ENCODE data around the gene C13orf46. TPM values are rescaled to one million over a fixed set of nuclear protein-coding genes. Genes with fewer than 3 reads are reported as not detected.

C13orf46 gene
- total and polyA plus RNA-seq, 4 donors, result 1.1 to 11.3 (median 6.4) TPM

DNA sequence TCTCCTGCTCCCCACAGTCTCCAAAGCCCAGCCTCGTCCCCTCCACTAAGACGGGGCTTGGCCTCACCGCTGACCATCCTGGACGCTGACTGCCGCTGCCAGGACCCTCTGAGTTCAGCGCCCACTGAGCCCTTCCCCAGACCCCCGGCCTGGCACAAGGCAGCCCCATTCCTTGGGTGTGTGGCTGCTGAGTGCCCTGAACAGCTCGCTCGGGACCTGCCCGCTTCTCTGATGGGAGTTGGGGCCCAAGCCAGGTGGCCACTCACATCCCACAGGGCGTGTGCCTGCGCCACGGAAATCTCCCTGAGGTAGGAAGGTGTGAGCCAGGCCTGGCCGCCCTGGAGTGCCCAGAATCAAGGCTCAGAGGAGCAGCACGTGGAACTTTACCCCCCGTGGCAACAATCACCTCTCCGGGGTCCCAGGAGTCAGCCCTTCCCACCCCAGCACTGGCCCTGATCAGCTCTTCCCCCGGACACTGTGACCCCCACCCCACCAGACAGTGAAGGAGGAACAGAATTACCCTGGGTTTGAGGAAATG lies 20.8 kb downstream of the C13orf46 start:
- TF ChIP-seq, protein P1, sequence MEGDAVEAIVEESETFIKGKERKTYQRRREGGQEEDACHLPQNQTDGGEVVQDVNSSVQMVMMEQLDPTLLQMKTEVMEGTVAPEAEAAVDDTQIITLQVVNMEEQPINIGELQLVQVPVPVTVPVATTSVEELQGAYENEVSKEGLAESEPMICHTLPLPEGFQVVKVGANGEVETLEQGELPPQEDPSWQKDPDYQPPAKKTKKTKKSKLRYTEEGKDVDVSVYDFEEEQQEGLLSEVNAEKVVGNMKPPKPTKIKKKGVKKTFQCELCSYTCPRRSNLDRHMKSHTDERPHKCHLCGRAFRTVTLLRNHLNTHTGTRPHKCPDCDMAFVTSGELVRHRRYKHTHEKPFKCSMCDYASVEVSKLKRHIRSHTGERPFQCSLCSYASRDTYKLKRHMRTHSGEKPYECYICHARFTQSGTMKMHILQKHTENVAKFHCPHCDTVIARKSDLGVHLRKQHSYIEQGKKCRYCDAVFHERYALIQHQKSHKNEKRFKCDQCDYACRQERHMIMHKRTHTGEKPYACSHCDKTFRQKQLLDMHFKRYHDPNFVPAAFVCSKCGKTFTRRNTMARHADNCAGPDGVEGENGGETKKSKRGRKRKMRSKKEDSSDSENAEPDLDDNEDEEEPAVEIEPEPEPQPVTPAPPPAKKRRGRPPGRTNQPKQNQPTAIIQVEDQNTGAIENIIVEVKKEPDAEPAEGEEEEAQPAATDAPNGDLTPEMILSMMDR (IDR thresholded peaks at IDR 0.05; ENCODE audit: control extremely low read depth, extremely low read depth), result no peak
- H3K27me3 ChIP-seq (ENCODE audit: control insufficient read depth in 3 of 3, insufficient read depth in 3 of 3, low read length in 2 of 3), result no peaks in the 10 kb centered on the region
- peaks cover 0 to 4% (median 0%) of the 10 kb centered on the region in 5 donors for H3K4me1 ChIP-seq (ENCODE audit: control insufficient read depth in 5 of 5, insufficient read depth in 5 of 5, low read length in 5 of 5)
- peaks cover 0 to 5% (median 0%) of the 10 kb centered on the region in 4 donors for H3K36me3 ChIP-seq (ENCODE audit: control insufficient read depth in 4 of 4, insufficient read depth in 4 of 4, low read length in 4 of 4)
- ATAC-seq (ENCODE audit: insufficient read depth, low FRiP score) (no peak), DNase-seq (no peak)
- no peak overlapping the region for H3K27ac ChIP-seq (ENCODE audit: low read depth in 1 of 2, low read length in 1 of 2)
- no peak overlapping the region for H3K4me3 ChIP-seq
- 90 to 92% methylated on average over 18 of the region's 18 CpGs for WGBS, 2 donors
- H3K9me3 ChIP-seq (ENCODE audit: control insufficient read depth in 4 of 4, insufficient read depth in 3 of 4, low read length in 3 of 4), result peaks cover 0 to 2% (median 0%) of the 10 kb centered on the region in 4 donors
- no peak overlapping the region for H3K9ac ChIP-seq (ENCODE audit: insufficient read depth in 1 of 2, low read length in 2 of 2)

DNA sequence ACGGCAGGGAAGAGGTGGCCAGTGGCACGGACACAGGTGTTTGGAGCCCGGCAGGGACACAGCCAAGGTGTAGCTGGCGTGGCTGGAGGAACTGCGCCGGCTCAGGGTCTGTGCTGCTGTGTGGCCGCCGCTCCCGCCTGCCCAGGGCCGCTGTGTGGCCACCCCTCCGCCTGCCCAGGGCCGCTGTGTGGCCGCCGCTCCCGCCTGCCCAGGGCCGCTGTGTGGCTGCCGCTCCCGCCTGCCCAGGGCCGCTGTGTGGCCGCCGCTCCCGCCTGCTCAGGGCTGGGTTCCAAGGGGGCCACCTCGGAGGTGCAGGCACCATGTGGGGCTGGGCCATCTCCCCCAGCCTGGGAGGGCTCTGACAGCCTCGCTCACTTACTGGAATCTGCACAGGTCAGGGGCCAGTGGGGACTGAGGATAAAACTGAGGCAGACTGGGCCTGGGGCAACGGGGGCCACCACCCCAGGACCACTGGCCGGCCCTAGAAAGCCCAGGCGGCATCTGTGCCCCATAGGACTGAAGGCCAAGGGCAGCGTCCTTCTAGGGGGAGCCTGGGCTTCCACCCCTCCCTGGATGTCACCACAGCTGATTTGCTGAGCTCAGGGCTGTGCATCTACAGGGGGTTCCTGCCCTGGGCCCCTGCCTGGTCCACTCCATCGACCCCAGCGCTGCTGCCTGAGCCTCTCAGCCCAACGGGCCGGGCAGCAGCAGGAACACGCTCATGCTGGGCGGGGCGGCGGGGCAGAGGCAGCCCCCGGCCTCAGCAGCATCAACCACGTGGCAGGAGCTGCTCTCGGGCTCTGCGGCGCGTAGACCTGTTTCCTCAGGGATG lies 21.5 kb downstream of the C13orf46 start:
- Histone ChIP-seq H3K4me3 (no peak overlapping the region), H3K9me3 (ENCODE audit: control insufficient read depth in 4 of 4, insufficient read depth in 3 of 4, low read length in 3 of 4) (peaks cover 0 to 2% (median 0%) of the 10 kb centered on the region in 4 donors), H3K27me3 (ENCODE audit: control insufficient read depth in 3 of 3, insufficient read depth in 3 of 3, low read length in 2 of 3) (no peaks in the 10 kb centered on the region), H3K27ac (ENCODE audit: low read depth in 1 of 2, low read length in 1 of 2) (no peak overlapping the region), H3K4me1 (ENCODE audit: control insufficient read depth in 5 of 5, insufficient read depth in 5 of 5, low read length in 5 of 5) (peaks cover 0 to 4% (median 0%) of the 10 kb centered on the region in 5 donors), H3K9ac (ENCODE audit: insufficient read depth in 1 of 2, low read length in 2 of 2) (no peak overlapping the region), H3K36me3 (ENCODE audit: control insufficient read depth in 4 of 4, insufficient read depth in 4 of 4, low read length in 4 of 4) (peaks cover 0 to 5% (median 0%) of the 10 kb centered on the region in 4 donors)
- TF ChIP-seq, protein P1 (IDR thresholded peaks at IDR 0.05; ENCODE audit: control extremely low read depth, extremely low read depth), result no peak
- 91 to 95% methylated on average over 40 to 42 of the region's 42 CpGs for WGBS, 2 donors
- DNase-seq, result no peak
- ATAC-seq (ENCODE audit: insufficient read depth, low FRiP score), result no peak

DNA sequence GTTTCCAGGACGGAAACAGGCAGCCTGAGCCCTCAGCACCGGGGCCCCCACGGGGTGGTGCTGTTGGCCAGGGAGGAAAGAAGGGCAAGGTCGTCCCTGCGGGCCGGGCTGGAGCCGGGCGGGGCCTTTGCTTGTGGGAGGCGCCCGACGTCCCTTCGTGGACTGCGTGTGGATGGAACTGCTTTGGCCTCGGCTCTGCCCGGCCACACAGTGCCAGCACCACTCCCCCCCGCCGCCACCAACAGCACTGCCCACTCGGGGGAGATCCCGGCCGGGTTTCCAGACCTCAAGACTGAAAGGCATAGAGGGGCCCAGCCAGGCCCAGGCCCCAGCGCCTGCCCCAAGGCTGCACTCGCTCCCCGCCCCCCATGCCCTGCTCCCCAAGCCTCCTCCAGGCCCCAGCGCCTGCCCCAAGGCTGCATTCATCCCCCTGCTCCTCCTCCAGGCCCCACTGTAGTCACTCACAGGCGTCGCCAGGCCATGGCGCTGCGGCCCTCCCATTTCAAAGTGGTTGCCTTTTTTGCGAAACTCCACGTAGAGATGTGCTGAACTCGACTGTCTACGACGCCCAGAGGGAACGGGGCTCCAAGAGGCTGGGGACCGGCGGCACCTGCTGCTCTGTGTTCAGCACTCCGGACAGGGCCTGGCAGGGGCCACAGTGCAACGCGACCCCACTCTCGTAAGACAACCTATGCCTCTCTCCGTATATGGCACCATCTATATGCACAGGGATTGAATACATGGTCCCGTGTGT lies 22.5 kb downstream of the C13orf46 start:
- no peak overlapping the region for H3K4me3 ChIP-seq
- peaks cover 0 to 4% (median 0%) of the 10 kb centered on the region in 5 donors for H3K4me1 ChIP-seq (ENCODE audit: control insufficient read depth in 5 of 5, insufficient read depth in 5 of 5, low read length in 5 of 5)
- peaks cover 0 to 4% (median 0%) of the 10 kb centered on the region in 4 donors for H3K36me3 ChIP-seq (ENCODE audit: control insufficient read depth in 4 of 4, insufficient read depth in 4 of 4, low read length in 4 of 4)
- H3K27me3 ChIP-seq (ENCODE audit: control insufficient read depth in 3 of 3, insufficient read depth in 3 of 3, low read length in 2 of 3), result no peaks in the 10 kb centered on the region
- peaks cover 0 to 2% (median 0%) of the 10 kb centered on the region in 4 donors for H3K9me3 ChIP-seq (ENCODE audit: control insufficient read depth in 4 of 4, insufficient read depth in 3 of 4, low read length in 3 of 4)
- ATAC-seq (ENCODE audit: insufficient read depth, low FRiP score), result peak; percentile 90
- WGBS, 2 donors, result 41% methylated on average over 36 to 42 of the region's 42 CpGs
- peak; percentile 66 to 71 (median 69) for DNase-seq
- no peak overlapping the region for H3K27ac ChIP-seq (ENCODE audit: low read depth in 1 of 2, low read length in 1 of 2)
- H3K9ac ChIP-seq (ENCODE audit: insufficient read depth in 1 of 2, low read length in 2 of 2), result no peak overlapping the region
- TF ChIP-seq, protein P1 (IDR thresholded peaks at IDR 0.05; ENCODE audit: control extremely low read depth, extremely low read depth), result peak; percentile 72

Data from lung (tissue), 12 donors.